ENCODE results near the gene OR5M11.
"Not testable (repeated sequence)": the region's sequence is repeated elsewhere in the genome, so short reads cannot be mapped to it uniquely, and the experiment has no call there.

Gene OR5M11

GRCh38 chr11:56543157-56543556 is at the start of gene OR5M11:
TSS of gene OR5M11 (minus strand) at chr11:56543257. CDS start at chr11:56543257, 0 bp downstream.
- Histone ChIP-seq H3K36me3 (ENCODE audit: insufficient read depth, low read length) (no peaks in the 10 kb centered on the region), H3K4me1 (ENCODE audit: insufficient read depth, low read length) (no peaks in the 10 kb centered on the region), H2AFZ (ENCODE audit: low read depth, low read length) (no peak within 1 kb of the TSS), H3K4me3 (ENCODE audit: low read length) (no peak within 1 kb of the TSS), H3K27me3 (ENCODE audit: insufficient read depth, low read length) (no peaks in the 10 kb centered on the region), H3K9me3 (ENCODE audit: low read length) (no peaks in the 10 kb centered on the region)

- H2AFZ ChIP-seq (ENCODE audit: low read depth, low read length); H3K4me1 ChIP-seq (ENCODE audit: insufficient read depth, low read length); H3K4me3 ChIP-seq (ENCODE audit: low read length); H3K27me3 ChIP-seq (ENCODE audit: insufficient read depth, low read length); H3K36me3 ChIP-seq (ENCODE audit: insufficient read depth, low read length); H3K9me3 ChIP-seq (ENCODE audit: low read length): not testable (repeated sequence)
Measured at GRCh38 chr11:56592088-56592717, 49.1 kb upstream of the OR5M11 start.

GRCh38 chr11:56577621-56578020 is 34.6 kb upstream of the OR5M11 start, which contains the start of gene OR5M10:
TSS of gene OR5M10 (minus strand) at chr11:56577721. CDS start at chr11:56577721, 0 bp downstream.
- H2AFZ ChIP-seq (ENCODE audit: low read depth, low read length), result no peak within 1 kb of the TSS
- no peaks in the 10 kb centered on the region for H3K36me3 ChIP-seq (ENCODE audit: insufficient read depth, low read length)
- H3K4me3 ChIP-seq (ENCODE audit: low read length), result no peak within 1 kb of the TSS
- no peaks in the 10 kb centered on the region for H3K27me3 ChIP-seq (ENCODE audit: insufficient read depth, low read length)
- H3K9me3 ChIP-seq (ENCODE audit: low read length), result no peaks in the 10 kb centered on the region
- H3K4me1 ChIP-seq (ENCODE audit: insufficient read depth, low read length), result no peaks in the 10 kb centered on the region

GRCh38 chr11:56558574-56558973 is 15.5 kb upstream of the OR5M11 start:
- Histone ChIP-seq H3K4me3 (ENCODE audit: low read length) (no peak overlapping the region), H2AFZ (ENCODE audit: low read depth, low read length) (no peak overlapping the region), H3K36me3 (ENCODE audit: insufficient read depth, low read length) (no peaks in the 10 kb centered on the region), H3K9me3 (ENCODE audit: low read length) (no peaks in the 10 kb centered on the region), H3K4me1 (ENCODE audit: insufficient read depth, low read length) (no peaks in the 10 kb centered on the region), H3K27me3 (ENCODE audit: insufficient read depth, low read length) (no peaks in the 10 kb centered on the region)

GRCh38 chr11:56554691-56555090 is 11.6 kb upstream of the OR5M11 start:
- H2AFZ ChIP-seq (ENCODE audit: low read depth, low read length); H3K4me3 ChIP-seq (ENCODE audit: low read length); H3K27me3 ChIP-seq (ENCODE audit: insufficient read depth, low read length); H3K4me1 ChIP-seq (ENCODE audit: insufficient read depth, low read length); H3K9me3 ChIP-seq (ENCODE audit: low read length); H3K36me3 ChIP-seq (ENCODE audit: insufficient read depth, low read length): not testable (repeated sequence)

GRCh38 chr11:56545531-56545930 is 2.5 kb upstream of the OR5M11 start:
- no peaks in the 10 kb centered on the region for H3K27me3 ChIP-seq (ENCODE audit: insufficient read depth, low read length)
- H3K9me3 ChIP-seq (ENCODE audit: low read length), result no peaks in the 10 kb centered on the region
- H3K36me3 ChIP-seq (ENCODE audit: insufficient read depth, low read length), result no peaks in the 10 kb centered on the region
- H2AFZ ChIP-seq (ENCODE audit: low read depth, low read length), result no peak overlapping the region
- no peak overlapping the region for H3K4me3 ChIP-seq (ENCODE audit: low read length)
- no peaks in the 10 kb centered on the region for H3K4me1 ChIP-seq (ENCODE audit: insufficient read depth, low read length)

- no peaks in the 10 kb centered on the region for H3K4me1 ChIP-seq (ENCODE audit: insufficient read depth, low read length)
- no peak overlapping the region for H3K4me3 ChIP-seq (ENCODE audit: low read length)
- H2AFZ ChIP-seq (ENCODE audit: low read depth, low read length), result no peak overlapping the region
Measured at GRCh38 chr11:56543739-56544138, 682 bp upstream of the OR5M11 start.

GRCh38 chr11:56533054-56533740 is 9.9 kb downstream of the OR5M11 start:
- H2AFZ ChIP-seq (ENCODE audit: low read depth, low read length), result no peak overlapping the region
- H3K36me3 ChIP-seq (ENCODE audit: insufficient read depth, low read length), result no peaks in the 10 kb centered on the region
- H3K27me3 ChIP-seq (ENCODE audit: insufficient read depth, low read length), result no peaks in the 10 kb centered on the region
- H3K9me3 ChIP-seq (ENCODE audit: low read length), result no peaks in the 10 kb centered on the region
- H3K4me3 ChIP-seq (ENCODE audit: low read length), result no peak overlapping the region
- no peaks in the 10 kb centered on the region for H3K4me1 ChIP-seq (ENCODE audit: insufficient read depth, low read length)

More at GRCh38 chr11:56543739-56544138, 682 bp upstream of the OR5M11 start:
- no peaks in the 10 kb centered on the region for H3K9me3 ChIP-seq (ENCODE audit: low read length)
- H3K27me3 ChIP-seq (ENCODE audit: insufficient read depth, low read length), result no peaks in the 10 kb centered on the region
- no peaks in the 10 kb centered on the region for H3K36me3 ChIP-seq (ENCODE audit: insufficient read depth, low read length)

GRCh38 chr11:56531856-56532255 is 11.2 kb downstream of the OR5M11 start:
- H3K4me1 ChIP-seq (ENCODE audit: insufficient read depth, low read length), result no peaks in the 10 kb centered on the region
- H2AFZ ChIP-seq (ENCODE audit: low read depth, low read length), result no peak overlapping the region
- no peak overlapping the region for H3K4me3 ChIP-seq (ENCODE audit: low read length)
- no peaks in the 10 kb centered on the region for H3K27me3 ChIP-seq (ENCODE audit: insufficient read depth, low read length)
- H3K36me3 ChIP-seq (ENCODE audit: insufficient read depth, low read length), result no peaks in the 10 kb centered on the region
- H3K9me3 ChIP-seq (ENCODE audit: low read length), result no peaks in the 10 kb centered on the region

GRCh38 chr11:56522008-56522407 is 21.0 kb downstream of the OR5M11 start:
- Histone ChIP-seq H3K4me3 (ENCODE audit: low read length) (no peak overlapping the region), H3K9me3 (ENCODE audit: low read length) (no peaks in the 10 kb centered on the region), H2AFZ (ENCODE audit: low read depth, low read length) (no peak overlapping the region), H3K4me1 (ENCODE audit: insufficient read depth, low read length) (no peaks in the 10 kb centered on the region), H3K36me3 (ENCODE audit: insufficient read depth, low read length) (no peaks in the 10 kb centered on the region), H3K27me3 (ENCODE audit: insufficient read depth, low read length) (no peaks in the 10 kb centered on the region)

- H3K36me3 ChIP-seq (ENCODE audit: insufficient read depth, low read length), result no peaks in the 10 kb centered on the region
- no peak overlapping the region for H2AFZ ChIP-seq (ENCODE audit: low read depth, low read length)
- no peaks in the 10 kb centered on the region for H3K9me3 ChIP-seq (ENCODE audit: low read length)
- H3K27me3 ChIP-seq (ENCODE audit: insufficient read depth, low read length), result no peaks in the 10 kb centered on the region
- H3K4me1 ChIP-seq (ENCODE audit: insufficient read depth, low read length), result no peaks in the 10 kb centered on the region
- no peak overlapping the region for H3K4me3 ChIP-seq (ENCODE audit: low read length)
Measured at GRCh38 chr11:56513280-56513679, 29.8 kb downstream of the OR5M11 start.

- H3K36me3 ChIP-seq (ENCODE audit: insufficient read depth, low read length), result no peaks in the 10 kb centered on the region
- no peaks in the 10 kb centered on the region for H3K9me3 ChIP-seq (ENCODE audit: low read length)
- no peak overlapping the region for H2AFZ ChIP-seq (ENCODE audit: low read depth, low read length)
- H3K4me1 ChIP-seq (ENCODE audit: insufficient read depth, low read length), result no peaks in the 10 kb centered on the region
- H3K27me3 ChIP-seq (ENCODE audit: insufficient read depth, low read length), result no peaks in the 10 kb centered on the region
- H3K4me3 ChIP-seq (ENCODE audit: low read length), result no peak overlapping the region
Measured at GRCh38 chr11:56509439-56509838, 33.6 kb downstream of the OR5M11 start.

GRCh38 chr11:56497010-56497409 is 46.0 kb downstream of the OR5M11 start:
- Histone ChIP-seq H3K4me3 (ENCODE audit: low read length) (no peak overlapping the region), H3K36me3 (ENCODE audit: insufficient read depth, low read length) (no peaks in the 10 kb centered on the region), H3K27me3 (ENCODE audit: insufficient read depth, low read length) (no peaks in the 10 kb centered on the region), H3K4me1 (ENCODE audit: insufficient read depth, low read length) (no peaks in the 10 kb centered on the region), H2AFZ (ENCODE audit: low read depth, low read length) (no peak overlapping the region), H3K9me3 (ENCODE audit: low read length) (no peaks in the 10 kb centered on the region)

GRCh38 chr11:56495117-56495516 is 47.9 kb downstream of the OR5M11 start:
- Histone ChIP-seq H3K9me3 (ENCODE audit: low read length) (no peaks in the 10 kb centered on the region), H3K4me1 (ENCODE audit: insufficient read depth, low read length) (no peaks in the 10 kb centered on the region), H2AFZ (ENCODE audit: low read depth, low read length) (no peak overlapping the region), H3K36me3 (ENCODE audit: insufficient read depth, low read length) (no peaks in the 10 kb centered on the region), H3K27me3 (ENCODE audit: insufficient read depth, low read length) (no peaks in the 10 kb centered on the region), H3K4me3 (ENCODE audit: low read length) (no peak overlapping the region)

All from neuron (in vitro differentiated cells).